ENCODE results near the gene ZCCHC2.

The ZCCHC2 gene

DNA sequence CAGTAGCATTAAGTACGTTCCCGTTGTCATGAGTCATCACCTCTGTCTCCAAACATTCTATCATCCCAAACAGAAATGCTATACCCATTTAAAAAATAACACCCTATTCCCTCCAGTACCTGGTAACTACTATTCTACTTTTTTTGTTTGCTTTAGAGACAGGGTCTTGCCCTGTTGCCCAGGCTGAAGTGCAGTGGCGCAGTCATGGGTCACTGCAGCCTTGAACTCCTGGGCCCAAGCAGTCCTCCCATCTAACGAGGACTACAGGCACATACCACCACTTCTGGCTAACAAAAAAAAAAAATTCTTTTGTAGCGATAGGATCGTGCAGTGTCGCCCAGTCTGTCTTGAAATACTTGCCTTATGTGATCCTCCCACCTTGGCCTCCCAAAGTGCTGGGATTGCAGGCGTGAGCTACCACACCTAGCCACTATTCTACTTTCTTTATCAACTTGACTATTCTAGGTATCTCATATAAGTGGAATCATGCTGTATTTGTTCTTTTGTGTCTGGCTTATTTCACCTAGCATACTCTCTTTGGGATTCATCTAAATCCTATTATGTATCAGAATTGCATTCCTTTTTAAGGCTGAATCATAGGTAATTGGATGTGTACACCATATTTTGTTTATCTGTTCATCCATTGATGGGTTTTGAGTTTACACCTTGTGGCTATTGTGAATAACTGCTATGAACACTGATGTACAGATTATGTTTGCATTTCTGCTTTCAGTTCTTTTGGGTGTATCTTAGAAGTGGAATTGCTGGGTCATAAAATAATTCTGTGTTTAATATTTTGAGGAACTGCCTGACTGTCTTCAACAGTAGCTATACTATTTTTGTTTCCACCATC is 14.4 kb downstream of the ZCCHC2 start:
- DNase-seq (ENCODE audit: extremely low read depth in 1 of 2, low read depth in 1 of 2): no peak

DNA sequence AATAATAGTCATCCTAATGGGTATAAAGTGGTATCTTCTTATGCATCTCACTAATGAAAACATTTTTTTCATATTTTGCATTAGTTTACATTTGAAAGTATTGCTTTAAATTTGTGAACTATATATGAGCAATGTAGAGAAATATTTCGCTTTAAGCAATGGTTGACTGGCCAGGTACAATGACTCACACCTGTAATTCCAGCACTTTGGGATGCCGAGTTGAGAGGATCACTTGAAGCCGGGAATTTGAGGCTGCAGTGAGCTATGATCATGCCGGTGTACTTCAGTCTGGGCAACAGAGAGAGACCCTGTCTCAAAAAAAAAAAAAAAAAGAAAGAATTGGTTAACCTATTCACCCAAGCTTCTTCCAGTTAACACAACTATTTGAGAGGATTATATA is 15.1 kb downstream of the ZCCHC2 start:
- no peak for DNase-seq (ENCODE audit: extremely low read depth in 1 of 2, low read depth in 1 of 2)

DNA sequence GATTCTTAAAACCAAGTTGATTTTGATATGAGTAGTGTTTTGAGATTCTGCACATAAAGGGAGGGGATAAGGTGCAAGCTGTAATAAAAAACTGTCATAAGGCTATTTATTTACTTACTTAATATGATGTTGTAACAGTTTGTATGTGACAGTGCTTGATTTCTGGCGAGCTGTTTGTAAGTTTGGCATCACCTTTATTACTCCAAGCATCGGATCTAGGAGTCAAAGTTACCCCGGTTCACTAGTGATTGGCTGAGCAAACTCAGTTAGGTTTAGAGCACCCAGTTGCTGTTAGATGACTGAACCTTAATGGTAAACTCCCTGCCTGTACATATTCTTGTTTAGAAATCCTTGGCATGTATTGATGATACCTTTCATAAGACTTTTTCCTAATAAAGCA is 16.1 kb downstream of the ZCCHC2 start:
- no peak for DNase-seq (ENCODE audit: extremely low read depth in 1 of 2, low read depth in 1 of 2)

DNA sequence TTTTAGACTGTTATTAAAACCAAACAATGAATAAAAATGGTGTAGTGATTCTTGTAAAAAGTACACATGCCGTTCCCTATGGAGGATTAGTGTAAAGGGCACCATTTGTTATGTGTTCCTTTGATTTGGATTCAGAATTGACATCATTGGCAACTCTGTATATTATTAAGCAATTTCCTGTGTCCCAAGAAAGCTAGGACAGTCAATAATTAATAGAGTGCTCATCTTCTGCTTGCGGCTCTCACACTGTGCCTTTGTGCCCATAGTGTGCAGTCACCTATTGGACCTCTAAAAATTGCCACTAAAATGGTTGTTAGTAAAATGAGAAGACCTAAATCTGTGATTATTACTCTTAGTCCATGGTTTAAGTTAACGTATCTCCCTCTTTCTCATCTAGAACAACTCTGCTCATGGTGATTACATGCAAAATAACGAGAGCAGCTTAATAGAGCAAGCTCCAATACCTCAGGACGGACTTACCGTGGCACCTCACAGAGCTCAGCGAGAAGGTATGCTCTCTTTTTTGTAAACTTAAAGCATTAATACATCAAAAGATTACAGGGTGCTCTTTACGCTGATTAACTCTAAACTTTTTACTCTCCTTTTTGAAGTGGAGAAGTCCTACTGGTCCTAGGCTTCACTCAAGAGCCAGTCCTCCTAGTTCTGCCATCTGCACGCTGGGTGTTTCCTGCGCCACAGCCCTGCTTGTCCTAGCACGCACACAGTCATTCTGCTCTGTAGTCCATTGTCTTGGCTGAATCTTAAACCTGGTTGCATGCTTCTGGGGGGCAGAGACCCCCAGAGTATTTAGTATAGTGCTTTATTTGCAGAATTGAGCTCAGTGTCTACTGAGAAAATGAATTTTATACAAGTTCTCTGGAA is 16.7 kb downstream of the ZCCHC2 start:
- DNase-seq (ENCODE audit: extremely low read depth in 1 of 2, low read depth in 1 of 2): no peak

DNA sequence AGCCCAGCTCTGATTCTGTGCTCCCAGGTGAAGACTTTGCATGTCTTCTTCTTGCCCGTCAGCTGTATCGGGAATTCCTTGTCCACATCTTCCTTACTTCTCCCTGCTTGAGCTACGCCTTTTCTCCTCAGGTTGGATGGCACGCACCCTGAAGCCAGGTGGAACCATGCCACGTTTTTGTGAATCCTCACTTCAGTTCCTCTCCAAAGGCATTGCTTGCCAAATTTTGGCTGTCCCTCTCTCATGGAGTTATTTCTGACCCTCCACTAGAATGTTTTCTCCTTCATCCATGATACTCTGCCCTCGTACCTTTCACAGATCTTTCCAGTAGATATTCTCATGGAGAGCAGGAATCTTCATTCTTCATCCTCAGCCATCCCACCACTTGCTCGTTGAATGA is 20.2 kb downstream of the ZCCHC2 start:
- no peak for DNase-seq (ENCODE audit: extremely low read depth in 1 of 2, low read depth in 1 of 2)

DNA sequence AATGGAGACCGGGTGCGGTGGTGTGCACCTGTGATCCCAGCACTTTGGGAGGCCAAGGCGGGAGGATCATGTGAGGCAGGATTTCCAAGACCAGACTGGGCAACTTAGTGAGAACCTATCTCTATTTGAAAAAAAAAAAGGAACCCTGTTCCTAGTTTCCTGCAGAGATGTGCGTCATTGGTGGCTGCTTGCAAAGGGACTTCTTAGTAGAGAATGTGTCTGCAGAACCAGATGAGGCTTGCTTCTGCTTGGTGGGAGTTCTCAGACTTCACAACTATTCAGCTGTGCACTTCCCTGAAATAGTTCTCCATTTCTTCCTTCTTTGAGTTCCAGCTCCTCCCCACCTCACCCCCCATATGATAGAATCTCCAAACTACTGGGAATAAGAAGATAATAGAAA is 22.3 kb downstream of the ZCCHC2 start:
- DNase-seq (ENCODE audit: extremely low read depth in 1 of 2, low read depth in 1 of 2): no peak

DNA sequence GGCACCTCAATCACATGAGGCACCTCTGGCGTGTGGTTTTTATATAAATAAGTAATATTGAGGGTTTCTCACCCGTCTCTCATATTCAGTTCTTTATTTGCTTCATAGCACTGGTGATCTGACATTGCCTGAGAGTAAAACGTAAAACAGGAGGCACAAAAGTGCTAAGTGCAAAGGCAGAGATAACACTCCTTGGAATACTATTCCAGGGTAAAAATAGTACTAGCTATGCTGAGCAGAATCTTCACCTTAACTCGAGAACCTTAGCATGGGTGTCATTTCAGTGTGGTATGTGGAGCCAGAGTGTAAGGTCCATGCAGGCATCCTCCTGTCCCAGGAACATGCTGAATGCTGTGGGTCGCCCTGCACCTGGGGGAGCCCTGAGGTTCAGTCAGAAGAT is 26.9 kb downstream of the ZCCHC2 start:
- DNase-seq (ENCODE audit: extremely low read depth in 1 of 2, low read depth in 1 of 2): no peak

DNA sequence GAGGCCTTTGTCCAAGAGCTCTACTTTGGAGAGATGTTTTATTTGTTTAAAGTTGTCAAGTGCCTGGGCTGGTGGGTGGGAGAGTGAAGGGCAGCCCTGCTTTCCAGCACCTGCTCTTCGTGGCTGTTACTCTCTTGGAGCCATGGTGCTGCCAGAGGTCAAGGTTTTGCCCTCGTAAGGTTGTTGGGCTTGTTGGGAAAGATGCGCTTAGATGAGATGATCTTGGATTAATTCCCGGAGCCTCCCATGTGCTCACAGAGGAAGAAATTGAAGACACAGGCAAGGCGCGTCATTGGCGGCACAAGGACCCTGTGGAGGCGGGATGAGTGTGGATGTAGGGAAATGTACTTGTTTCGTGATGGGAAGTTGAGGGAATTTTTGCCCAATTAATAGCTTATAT is 27.9 kb downstream of the ZCCHC2 start:
- DNase-seq (ENCODE audit: extremely low read depth in 1 of 2, low read depth in 1 of 2): no peak

DNA sequence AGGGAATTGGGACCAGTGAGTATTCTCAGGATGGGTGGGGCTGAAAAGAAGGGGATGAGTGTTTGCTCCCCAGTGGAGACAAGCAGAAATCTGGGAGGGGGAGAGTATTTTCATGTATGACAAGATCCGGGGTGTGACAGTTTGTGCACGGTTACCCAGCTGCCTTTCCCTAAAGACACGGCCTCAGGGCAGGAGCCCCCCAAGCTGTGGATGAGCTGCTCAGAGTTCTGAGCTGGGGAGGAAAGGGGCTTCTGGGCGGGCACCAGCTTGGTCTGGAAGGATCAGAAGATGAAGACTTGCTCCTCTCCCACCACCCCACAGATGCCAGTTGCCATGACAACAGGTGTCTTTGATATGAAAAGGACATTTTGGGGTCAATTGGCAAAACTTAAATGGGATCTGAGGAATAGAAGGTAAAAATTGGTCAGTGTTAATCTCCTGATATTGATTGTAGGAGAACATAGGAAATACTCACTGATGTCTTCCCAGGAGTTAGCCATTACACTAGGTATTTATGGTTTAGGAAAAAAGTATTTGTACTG is 29.2 kb downstream of the ZCCHC2 start:
- DNase-seq (ENCODE audit: extremely low read depth in 1 of 2, low read depth in 1 of 2): no peak

DNA sequence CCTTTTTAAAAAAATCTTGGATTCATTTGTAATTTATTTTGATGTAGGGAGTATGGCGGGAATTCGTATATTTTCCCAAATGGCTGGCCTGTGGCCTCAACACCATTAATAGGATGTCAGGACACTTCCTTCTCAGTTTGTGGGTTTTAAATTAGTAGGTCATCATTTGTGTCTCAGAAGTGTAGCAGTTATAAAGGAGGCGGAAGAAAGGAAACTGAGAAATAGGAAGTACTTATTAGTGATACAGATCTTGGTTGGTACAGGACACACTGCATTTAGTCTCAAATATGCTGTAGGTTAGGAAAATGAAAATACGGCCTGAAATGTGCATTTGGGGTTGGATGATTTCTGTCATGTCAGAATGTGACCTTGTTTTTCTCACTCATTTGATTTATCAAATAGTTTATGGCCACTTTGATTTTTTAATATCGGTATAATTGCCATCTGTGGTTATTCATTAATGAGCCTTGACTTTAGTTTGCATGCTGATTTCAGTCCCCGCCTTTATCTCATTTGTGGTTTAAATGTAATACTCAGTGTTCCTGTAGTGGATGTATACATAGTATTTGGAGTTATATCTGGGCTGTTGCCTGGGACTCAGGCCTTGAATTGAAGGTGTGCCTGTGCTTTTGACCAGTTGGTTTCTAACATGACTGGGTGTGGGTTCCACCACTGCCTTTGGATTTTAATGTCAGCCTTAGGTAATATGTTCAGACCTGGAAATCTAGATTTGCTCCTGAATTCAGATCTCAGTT is 31.4 kb downstream of the ZCCHC2 start:
- DNase-seq (ENCODE audit: extremely low read depth in 1 of 2, low read depth in 1 of 2): no peak

DNA sequence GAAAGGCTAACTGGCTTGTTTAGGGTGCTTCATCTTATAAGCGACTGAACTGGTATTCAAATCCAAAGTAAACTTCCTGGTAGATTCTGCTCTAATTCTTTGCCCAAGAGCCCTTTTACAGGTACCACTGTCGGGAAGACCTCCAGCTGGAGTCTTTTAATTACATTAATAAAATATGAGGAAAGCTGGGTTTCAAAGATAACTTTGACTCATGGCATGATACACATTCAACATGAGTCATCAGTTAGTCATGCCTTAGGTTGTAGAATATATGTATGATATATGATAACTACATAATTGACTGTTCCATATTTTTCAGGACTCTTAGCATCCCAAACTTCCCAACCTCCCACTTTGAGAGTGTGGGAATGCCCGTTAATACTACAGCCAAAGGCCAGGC is 32.3 kb downstream of the ZCCHC2 start:
- DNase-seq (ENCODE audit: extremely low read depth in 1 of 2, low read depth in 1 of 2): no peak

DNA sequence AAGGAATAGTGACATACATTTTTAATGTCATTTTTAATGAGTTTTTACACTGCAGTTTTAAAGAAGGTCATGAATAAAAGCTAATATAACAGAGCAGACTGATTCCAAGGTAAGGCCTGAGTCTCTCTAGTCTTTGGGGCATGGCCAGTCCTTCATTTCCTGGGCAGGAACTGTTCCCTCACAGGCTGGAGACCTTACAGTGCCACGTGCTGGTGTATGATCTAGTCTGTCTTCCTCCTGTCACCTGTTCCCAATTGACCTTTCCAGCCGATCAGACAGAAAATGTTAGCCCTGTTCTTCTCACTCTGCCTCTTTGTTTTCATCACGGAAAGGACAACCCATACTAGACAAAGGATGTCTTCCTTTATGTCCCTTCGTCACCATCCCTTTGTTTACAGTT is 33.6 kb downstream of the ZCCHC2 start:
- DNase-seq (ENCODE audit: extremely low read depth in 1 of 2, low read depth in 1 of 2): no peak

DNA sequence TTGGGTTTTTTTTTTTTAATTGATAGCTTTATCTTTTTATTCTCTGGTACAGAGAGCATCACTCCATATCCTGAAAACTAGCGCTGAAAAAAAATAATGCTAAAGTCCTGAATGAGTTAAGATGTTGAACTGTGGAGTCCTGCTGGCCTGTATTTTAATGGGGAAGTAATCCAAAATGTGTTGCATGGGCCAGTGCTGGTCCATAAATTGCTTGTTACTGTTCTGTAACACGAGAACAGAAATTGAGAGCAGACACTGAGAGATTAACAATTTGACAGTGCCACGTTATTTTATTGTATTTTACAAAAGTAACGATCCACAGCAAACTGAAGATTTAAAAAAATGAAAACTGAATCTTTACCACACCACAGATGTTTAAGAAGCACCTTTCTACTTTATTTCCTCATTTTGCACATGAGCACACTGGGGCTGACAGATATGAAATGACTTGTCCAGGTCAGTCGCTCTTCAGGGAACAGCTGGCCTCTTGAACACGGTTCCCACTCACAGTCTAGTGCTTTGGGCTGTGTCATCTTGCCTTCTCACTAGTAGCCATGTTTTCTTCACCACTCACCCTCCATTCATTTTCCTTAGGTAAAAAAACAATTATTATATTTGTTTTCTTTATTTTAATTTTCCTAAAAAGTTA is 35.3 kb downstream of the ZCCHC2 start:
- DNase-seq (ENCODE audit: extremely low read depth in 1 of 2, low read depth in 1 of 2): no peak

DNA sequence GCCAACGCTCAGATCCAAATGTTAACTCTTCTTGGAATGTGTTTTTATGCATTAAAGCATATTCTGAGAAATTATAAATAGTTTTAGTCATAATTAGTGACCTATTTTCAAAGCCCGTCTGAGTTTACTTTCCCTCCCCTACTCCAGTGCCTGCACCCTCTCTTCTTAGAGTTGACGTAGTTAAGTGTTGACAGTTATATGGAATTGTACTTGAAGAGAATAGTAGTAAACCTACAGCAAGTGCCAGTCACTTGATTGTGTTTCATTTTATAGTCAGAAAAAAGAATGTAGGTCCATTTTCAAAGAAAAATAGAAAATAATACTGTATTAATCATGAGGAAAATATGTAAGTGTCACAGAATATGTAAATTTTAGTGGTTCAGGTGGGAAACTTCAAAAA is 41.2 kb downstream of the ZCCHC2 start:
- no peak for DNase-seq (ENCODE audit: extremely low read depth in 1 of 2, low read depth in 1 of 2)

DNA sequence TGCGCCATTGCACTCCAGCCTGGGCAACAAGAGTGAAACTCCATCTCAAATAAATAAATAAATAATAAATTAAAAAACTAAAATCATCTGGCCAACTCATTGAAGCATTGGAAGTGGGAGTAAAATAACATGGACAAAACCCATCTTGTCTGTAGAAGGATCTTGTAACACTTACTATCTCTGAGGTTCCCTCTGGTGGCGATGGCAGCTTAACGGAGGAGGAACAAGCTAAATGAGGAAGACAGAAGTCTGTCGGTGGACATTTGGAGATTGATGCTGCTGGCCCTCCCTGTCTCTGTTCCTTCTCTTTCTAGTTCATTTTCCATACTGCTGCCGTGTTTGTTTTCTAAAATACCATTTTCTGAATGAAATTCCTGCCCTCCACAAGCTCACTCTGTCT is 43.4 kb downstream of the ZCCHC2 start:
- DNase-seq (ENCODE audit: extremely low read depth in 1 of 2, low read depth in 1 of 2): no peak

DNA sequence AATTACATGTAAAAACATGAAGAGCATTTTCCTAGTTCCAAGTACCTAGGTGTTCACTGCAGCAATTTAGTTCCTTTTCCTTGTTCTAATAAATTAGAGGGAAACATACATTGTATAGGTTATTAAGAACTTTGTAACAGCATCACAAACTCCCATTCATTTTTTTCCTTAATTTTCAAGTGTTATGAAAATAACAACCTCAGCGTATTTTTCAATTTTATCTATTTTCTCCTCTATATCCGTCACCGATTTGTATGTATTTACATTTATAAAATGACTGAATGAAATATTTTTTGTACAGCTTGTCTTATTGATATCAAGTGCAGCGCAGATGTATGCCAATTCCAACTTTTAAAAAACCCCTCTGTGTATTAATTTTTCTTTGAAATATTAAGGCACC is 44.0 kb downstream of the ZCCHC2 start:
- DNase-seq (ENCODE audit: extremely low read depth in 1 of 2, low read depth in 1 of 2): no peak

DNA sequence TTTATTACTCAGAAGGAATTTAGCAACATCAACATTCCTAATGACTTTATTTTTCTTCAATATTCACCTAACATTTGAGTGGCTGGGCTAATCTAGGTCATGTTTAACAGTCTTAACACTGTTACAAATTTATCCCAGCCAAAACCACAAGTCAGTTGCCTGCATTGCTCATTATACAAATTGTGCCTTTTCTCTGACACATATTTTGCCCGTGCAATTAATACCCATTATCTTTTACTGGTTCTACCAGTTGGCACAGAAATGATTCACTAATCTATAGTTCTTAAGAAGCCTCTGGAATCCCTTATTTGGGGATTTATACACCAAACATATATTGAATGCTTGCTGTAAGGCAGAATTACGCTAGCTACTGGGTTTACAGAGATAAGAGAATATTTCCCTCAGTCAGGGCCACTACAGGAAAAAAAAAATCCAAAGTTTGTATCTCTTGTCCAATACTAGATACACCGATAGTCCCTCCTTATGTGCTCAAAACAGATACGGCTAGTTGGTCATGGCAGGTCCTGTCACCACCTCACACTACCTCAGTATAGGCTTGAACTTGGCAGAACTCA is 46.3 kb downstream of the ZCCHC2 start:
- DNase-seq (ENCODE audit: extremely low read depth in 1 of 2, low read depth in 1 of 2): no peak

DNA sequence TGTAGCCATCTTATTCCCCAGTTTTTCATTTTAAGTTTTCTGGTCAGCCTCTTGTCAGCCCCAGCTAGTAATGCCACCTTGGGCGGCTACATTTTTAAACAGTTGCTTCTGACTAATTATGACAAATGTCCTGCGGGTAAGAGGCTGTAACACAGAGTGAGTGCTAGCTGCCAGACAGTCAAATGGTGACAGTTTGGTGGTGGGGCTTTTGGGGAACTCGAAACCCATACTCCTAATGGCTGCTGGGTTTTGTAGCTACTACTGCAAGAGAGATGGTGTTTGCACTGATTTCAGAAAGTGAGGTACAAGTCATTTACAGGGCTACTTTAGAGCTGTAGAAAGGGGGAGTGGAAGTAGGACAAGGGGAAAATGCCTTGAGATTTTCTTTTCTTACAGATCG is 48.2 kb downstream of the ZCCHC2 start:
- DNase-seq (ENCODE audit: extremely low read depth in 1 of 2, low read depth in 1 of 2): no peak

DNA sequence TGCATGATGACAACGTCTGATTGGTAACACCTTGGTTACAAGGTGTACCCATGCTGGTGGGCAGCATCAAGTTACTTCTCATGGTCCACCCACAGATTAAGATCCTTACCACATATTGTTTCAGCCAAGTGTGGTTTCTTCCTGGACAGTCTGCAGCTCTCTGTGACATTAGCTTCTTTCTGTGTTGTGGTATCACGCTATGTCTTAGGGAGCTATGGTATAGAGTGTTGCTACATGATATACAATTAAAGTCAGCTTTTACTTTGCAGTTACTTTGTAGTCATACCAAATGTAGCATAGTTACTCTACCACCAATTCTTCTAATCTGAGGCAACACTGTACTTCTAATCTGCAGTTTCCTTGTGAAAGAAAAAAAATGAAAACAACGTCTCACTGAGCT is 48.8 kb downstream of the ZCCHC2 start:
- no peak for DNase-seq (ENCODE audit: extremely low read depth in 1 of 2, low read depth in 1 of 2)

DNA sequence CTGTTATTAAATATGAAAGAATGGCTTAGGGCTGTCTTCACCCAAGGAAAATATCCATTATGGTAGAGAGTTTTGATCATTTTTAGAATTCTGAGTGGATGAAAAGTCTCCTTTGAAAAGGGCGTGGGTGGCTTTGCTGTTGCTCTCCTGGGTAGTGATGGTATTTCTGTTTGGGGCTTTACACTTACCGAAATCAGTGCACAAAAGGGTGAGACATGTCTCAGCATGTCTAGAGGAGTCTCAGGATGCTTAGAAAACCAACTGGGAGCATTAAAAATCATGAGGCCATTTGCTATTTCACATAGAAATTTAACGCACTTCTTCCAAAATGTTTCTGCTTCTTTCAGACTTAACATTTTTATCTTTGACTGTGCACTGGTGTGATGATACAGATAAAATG is 49.6 kb downstream of the ZCCHC2 start:
- DNase-seq (ENCODE audit: extremely low read depth in 1 of 2, low read depth in 1 of 2): no peak
